GM18526 (cell line): Measurements from ENCODE around the gene GLUD1.
"Not testable (repeated sequence)": the region's sequence is repeated elsewhere in the genome, so short reads cannot be mapped to it uniquely, and the experiment has no call there.

Source experiments
- POLR2A ChIP-seq: IDR thresholded peaks from 3 replicates; pipeline ENCODE4 v1.6.1; 2011; ENCODE audit not compliant: insufficient read length; ENCODE audit errors: extremely low read depth

Gene GLUD1

DNA sequence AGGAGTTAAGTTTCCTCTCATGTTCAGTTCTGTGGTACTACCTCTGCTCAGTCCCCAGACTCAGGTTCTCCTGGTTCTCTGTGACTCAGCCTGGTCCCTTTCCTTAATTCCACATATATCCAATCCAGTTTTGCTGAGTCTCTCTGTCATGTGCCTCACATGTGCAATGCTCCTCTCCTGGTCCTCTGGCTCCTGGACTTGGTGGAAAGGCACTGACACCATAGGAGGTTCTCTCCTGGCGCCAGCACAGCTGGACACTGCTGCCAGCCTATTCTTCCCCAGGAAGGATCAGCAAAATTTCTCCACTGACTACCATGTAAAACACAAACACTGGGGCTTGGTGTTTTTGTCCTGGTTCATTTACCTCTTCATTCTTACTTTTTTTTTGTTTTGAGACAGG lies 27.8 kb downstream of the GLUD1 start:
- TF ChIP-seq POLR2A, result no peak

DNA sequence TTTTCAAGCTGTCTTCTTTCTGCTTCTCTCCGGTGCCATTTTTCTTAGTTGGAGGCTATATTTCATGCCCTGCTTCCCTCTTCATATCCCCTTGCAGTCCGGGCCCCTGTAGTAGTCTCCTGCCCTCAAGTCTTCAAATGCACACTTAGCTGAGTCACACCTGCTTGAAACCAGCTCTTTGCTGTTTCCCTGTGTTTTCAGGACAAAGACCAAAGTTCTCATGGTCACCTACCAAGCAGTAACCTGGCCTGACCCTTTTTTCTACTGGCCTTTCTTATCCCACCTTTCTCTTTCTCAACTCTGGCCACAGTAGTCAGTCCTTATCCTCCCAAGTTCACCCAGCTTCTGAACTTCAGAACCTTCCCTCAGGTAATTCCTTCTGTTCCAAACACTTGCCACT lies 28.5 kb downstream of the GLUD1 start:
- no peak for TF ChIP-seq POLR2A

DNA sequence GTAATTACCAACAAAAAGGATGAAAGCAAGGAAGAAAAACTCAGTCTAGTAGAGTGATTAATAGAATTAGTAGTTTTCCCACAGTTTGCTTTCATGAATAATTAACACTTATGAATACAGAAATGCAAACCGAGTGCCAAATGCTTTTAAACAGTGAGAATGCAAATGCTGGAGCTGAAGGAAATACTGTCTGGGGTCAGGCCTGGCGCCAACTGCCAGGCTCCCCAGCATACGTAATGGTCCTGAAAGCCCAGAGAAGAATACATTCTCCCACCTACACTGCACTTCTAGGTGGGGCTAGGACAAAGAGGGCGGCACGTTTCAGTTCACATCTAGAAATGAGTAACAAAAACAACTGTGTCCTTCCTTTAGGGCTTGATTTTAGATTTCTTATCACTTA lies 30.0 kb downstream of the GLUD1 start:
- no peak for TF ChIP-seq POLR2A

DNA sequence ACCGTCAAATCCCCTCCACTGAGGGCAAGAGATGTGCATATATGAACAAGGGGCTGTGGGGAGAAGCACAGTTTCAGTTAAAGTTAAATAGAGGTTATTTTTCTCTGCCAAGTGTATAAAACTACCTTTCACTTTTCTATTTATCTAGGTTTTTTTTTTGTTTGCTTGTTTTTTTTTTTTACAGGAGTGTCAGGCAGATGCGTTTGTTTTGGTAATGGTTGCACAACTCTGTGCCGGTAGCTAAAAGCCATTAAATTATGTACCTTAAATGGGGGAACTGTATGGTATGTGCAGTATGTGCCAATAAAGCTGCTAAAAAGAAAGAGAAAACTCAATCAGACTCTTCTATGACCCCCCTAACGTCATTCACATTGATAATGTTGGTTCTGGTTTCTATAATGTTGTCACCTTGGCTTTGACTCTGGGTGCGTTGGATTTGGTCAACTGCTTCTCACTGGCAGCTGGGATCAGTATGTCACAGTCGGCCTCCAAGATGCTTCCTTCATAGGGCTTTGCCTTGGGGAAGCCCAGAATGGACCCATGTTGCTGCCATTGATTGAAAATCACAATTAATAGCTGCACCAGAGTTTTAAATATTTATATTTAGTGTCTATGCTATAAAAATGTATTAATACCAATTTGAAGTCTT lies 34.2 kb downstream of the GLUD1 start:
- TF ChIP-seq POLR2A, result no peak

DNA sequence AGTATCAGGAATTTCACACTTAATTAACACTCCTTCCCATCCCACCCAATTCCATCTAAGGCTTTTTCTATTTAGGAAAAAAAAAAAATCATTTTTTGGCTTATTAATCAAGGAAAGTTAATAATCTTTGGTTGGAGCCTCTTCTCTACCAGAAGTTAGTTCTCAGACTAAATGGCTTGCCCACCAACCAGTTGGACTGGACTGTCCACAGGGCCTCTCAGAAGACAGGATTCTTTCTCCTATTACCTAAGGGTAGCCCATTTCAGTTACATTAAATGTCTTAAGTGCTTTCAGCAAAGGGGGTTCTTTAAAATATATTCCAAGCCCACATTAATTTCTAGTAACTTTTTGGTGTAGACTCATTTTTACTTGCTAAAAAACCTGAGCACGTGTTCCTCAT lies 35.2 kb downstream of the GLUD1 start:
- no peak for TF ChIP-seq POLR2A

DNA sequence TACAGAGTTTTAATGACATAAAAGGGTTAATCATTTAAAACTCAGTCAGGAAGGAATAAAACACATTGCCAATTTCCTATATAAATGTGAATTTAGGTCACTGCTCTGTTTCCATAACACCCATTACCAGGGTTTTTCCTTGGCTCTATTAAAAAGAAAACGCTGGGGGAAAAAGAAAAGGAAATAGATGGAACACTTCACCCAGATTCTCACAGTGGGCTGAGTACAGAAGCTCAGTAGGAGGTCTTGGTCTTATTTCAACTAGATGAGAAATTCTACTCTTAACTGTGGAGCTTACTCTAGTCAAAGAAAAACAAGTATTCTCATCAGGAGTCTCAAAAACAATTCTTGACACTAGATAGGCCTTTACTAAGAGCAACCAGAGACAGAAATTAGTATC lies 36.5 kb downstream of the GLUD1 start:
- TF ChIP-seq POLR2A, result no peak

DNA sequence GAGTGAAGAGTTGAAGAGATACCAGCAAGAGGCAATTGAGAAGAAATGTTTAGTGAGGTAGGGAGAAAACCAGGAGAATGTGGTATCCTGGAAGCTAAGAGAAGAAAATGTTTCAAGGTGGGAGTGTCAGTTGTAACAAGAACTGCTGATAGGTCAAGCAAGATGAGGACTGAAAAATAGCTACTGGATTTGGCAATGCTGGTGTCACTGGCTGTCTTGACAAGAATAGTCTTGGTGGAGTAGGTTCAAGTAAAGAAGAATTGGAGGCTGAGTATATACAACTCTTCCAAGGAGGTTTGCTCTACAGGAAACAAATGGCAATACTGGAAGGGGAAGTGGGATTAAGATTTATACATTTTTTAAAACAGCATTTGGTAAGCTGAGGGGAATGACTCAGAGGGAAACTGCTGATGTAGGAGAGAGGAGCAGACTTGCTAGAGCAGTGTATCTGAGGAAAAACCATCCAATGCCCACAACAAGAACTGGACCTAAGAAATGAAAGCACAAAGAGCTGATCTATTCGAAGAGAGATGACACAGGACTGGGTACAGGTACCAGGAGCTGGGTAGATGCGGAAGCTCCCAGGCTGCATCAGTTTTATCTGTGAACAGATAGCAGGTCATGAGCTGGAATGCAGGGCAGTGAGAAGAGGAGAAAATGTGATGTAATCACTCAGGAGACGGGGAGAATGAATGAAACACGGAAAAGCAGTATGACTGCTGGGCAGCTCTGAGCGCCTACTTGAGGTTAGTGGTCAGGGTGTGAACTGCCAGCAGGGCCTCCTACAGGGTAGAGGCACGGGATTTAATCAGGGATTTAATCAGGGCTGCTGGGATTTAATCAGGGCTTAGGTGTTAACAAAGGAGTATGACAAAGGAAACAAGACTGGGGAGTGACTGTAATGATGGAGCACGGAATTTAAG lies 40.0 kb downstream of the GLUD1 start:
- no peak for TF ChIP-seq POLR2A

DNA sequence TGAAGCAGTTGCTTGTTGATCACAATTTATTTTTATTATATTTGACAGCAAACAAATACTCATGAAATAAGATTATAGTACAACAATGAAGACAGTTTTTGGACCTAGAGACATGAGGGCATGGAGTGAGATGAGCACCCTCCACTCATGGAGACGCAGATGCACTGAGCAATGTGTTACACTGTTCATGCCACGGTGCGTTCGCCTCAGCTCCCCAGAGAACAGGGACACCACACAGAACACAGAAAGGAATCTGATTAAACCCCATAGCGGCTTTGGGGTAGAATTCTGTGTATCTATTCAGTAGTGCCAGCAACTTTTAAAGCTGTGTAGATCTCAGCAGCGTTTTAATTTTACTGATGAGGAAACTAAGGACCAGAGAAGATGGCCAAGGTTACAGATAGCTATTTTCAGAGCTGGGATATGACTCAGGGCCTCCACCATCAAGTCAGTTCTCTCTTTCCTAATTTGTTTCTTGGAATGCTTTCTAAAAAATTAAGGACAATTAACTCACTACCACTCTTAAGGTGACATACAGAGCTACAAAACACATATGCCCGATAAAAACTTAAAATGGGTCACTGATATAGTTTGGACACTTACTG lies 41.0 kb downstream of the GLUD1 start:
- TF ChIP-seq POLR2A, result no peak

DNA sequence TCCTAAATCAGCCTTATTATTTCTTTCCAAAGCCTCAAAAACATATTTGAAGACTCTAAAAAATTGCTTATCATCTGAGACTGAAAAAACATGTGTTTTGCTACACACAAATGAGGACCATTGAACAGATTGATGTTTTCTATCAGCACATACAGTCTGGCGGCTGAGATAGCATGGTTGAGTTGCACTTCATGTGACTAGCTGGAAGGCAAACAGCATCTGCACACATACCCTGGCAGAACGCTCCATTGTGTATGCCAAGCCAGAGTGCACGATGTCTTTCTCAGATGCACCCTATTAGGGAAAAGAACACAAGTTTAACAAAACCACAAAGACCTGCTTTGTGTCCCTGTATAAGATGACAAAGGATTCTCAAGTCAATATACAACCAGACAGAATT lies 41.5 kb downstream of the GLUD1 start:
- no peak for TF ChIP-seq POLR2A

DNA sequence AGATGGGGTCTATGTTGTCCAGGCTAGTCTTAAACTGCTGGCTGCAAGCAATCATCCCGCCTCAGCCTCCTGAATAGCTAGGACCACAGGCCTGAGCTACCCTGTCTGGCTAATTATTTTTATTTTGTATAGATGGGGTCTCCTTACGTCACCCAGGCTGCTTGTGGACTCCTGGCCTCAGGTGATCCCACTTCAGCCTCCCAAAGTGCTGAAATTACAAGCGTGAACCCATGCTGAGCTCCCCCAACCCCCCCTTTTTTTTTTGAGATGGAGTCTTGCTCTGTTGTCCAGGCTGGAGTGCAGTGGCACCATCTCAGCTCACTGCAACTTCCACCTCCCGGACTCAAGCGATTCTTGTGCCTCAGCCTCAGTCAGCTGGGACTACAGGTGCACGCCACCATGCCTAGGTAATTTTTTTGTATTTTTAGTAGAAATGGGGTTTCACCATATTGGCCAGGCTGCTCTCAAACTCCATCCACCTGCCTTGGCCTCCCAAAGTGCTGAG lies 49.2 kb downstream of the GLUD1 start:
- no peak for TF ChIP-seq POLR2A

DNA sequence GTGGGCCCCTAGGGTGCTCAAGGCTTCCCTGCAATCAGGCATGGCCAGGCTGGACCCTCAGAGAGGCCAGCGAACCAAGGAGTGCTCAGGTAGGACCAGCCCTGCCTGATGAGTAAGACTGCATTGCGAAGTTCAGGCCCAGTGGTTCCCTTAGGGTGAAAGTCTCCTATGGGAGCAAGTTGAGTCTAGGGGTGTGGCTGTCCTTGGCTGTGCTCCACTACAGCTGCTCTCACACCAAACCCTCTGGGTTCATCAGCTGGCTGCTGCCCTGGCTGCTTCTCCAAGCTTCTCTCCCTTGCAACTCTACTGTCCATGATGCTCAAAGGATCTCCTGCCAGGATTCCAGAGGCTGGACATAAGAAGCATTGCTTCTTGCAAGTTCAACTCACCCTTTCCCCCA lies 55.9 kb downstream of the GLUD1 start:
- no peak for TF ChIP-seq POLR2A

DNA sequence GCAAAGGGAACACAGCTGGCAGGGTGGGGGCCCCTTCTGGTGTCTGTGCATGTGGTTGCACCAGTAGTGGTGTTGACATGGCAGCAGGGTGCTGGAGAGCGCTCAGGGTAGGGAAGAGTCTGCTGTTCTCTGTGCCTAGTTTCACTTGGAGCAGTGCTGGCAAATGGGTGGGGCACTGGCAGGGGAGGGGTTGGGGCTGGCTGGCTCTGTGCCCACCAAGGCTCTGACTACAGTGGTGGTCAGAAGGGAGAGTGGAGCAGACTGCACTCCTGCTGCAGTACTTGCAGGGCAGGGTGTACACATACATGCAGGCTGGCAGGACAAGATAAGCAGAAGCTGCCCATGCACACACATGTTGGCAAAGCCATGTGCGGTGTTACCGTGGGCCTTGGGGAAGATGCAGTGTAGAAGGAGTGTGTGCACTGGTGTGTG lies 56.3 kb downstream of the GLUD1 start:
- no peak for TF ChIP-seq POLR2A

DNA sequence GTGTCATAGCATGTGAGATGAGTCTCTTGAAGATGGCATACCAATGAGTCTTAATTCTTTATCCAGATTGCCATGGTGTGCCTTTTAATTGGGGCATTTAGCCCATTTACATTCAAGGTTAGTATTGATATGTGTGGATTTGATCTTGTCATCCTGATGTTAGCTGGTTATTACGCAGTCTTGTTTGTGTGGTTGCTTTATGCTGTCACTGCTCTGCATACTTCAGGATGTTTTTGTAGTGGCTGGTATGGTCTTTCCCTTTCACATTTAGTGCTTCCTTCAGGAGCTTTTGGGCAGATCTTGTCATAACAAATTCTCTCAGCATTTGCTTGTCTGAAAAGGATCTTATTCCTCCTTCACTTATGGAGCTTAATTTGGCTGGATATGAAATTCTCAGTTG lies 58.0 kb downstream of the GLUD1 start:
- no peak for TF ChIP-seq POLR2A

DNA sequence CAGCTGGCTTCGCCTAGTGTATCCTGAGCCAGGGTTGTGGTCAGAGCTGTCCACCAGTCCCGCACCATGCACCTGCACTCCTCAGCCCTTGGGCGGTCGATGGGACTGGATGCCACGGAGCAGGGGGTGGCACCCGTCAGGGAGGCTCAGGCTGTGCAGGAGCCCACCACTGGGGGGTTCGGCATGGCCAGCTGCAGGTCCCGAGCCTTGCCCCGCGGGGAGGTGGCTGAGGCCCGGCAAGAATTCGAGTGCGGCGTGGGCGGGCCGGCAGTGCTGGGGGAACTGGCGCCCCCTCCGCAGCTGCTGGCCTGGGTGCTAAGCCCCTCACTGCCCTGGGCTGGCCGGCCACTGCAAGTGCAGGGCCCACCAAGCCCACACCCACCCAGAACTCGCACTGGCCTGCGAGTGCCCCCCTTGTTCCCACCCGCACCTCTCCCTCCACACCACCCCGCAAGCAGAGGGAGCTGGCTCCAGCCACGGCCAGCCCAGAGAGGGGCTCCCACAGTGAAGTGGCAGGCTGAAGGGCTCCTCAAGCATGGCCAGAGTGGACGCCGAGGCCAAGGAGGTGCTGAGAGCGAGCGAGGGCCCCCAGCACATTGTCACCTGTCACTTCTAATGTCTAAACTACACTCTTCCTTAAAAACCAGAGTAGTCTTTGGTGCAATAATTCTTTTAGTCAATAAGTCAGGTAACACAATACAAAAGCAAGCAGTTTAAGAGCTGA lies 63.6 kb downstream of the GLUD1 start:
- TF ChIP-seq POLR2A, result no peak

DNA sequence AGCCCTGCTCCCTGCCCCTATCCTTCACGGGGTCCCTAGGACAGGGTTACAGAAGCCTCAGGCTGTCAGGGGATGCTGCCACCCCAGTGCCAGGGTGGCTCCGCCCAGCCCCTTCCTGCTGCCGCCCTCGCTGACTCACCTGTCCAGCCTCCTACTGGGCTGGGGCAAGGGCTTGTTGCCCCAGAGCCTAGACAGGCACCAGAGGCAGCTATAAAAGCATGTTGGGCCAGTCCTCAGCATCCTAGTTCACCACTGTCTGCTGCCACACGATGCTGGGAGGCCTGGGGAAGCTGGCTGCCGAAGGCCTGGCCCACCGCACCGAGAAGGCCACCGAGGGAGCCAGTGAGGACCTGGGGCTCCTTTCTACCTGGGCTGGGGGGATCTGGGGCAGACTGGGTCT lies 74.6 kb downstream of the GLUD1 start, which contains the start of gene FAM25A:
TSS of gene FAM25A (plus strand) at position 239 of the 400 bp plus-strand sequence. CDS start at position 270, 31 bp downstream.
- TF ChIP-seq POLR2A, result not testable (repeated sequence)

DNA sequence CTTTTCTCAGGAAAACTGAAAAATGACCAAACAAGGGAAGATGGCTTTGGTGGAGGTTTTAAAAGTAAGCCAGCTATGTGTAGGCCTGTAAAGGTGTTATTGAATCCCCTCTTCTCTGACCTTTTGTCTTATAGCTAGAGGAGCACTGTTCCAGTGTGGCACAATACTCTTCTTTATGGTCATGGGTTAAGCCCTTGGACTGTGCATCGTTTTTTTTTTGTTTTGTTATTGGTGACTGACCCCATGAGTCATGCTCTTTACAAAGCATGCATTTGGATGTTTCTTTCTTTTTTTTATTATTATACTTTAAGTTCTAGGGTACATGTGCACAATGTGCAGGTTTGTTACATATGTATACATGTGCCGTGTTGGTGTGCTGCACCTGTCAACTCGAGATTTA lies 94.2 kb downstream of the GLUD1 start:
- no peak for TF ChIP-seq POLR2A
